Measurements from ENCODE around the gene JAML.

Gene JAML

GRCh38 chr11:118233850-118234249 is 9.0 kb upstream of the JAML start:
- no peak for TF ChIP-seq CTCF (IDR thresholded peaks at IDR 0.05; ENCODE audit: insufficient read depth, low read depth, low read length, missing control alignments)
- DNase-seq (ENCODE audit: low read depth) = no peak
- no peak overlapping the region for H3K4me3 ChIP-seq (ENCODE audit: low read depth, low read length)

GRCh38 chr11:118233377-118233776 is 8.6 kb upstream of the JAML start:
- H3K4me3 ChIP-seq (ENCODE audit: low read depth, low read length) = no peak overlapping the region
- no peak for DNase-seq (ENCODE audit: low read depth)
- TF ChIP-seq CTCF (IDR thresholded peaks at IDR 0.05; ENCODE audit: insufficient read depth, low read depth, low read length, missing control alignments) = no peak

- TF ChIP-seq CTCF (IDR thresholded peaks at IDR 0.05; ENCODE audit: insufficient read depth, low read depth, low read length, missing control alignments) = no peak
- no peak overlapping the region for H3K4me3 ChIP-seq (ENCODE audit: low read depth, low read length)
- DNase-seq (ENCODE audit: low read depth) = no peak
Observed at GRCh38 chr11:118232659-118233058, 7.8 kb upstream of the JAML start.

GRCh38 chr11:118231461-118231860 is 6.7 kb upstream of the JAML start:
- no peak for TF ChIP-seq CTCF (IDR thresholded peaks at IDR 0.05; ENCODE audit: insufficient read depth, low read depth, low read length, missing control alignments)
- no peak overlapping the region for H3K4me3 ChIP-seq (ENCODE audit: low read depth, low read length)
- no peak for DNase-seq (ENCODE audit: low read depth)

- TF ChIP-seq CTCF (IDR thresholded peaks at IDR 0.05; ENCODE audit: insufficient read depth, low read depth, low read length, missing control alignments) = no peak
- H3K4me3 ChIP-seq (ENCODE audit: low read depth, low read length) = no peak overlapping the region
- DNase-seq (ENCODE audit: low read depth) = no peak
Observed at GRCh38 chr11:118230088-118230487, 5.3 kb upstream of the JAML start.

GRCh38 chr11:118229274-118229847 is 4.5 kb upstream of the JAML start:
- DNase-seq (ENCODE audit: low read depth) = no peak
- no peak for TF ChIP-seq CTCF (IDR thresholded peaks at IDR 0.05; ENCODE audit: insufficient read depth, low read depth, low read length, missing control alignments)
- H3K4me3 ChIP-seq (ENCODE audit: low read depth, low read length) = no peak overlapping the region
